ENCODE data around the gene INVS.

GRCh38 chr9:100350188-100350587, 251.1 kb downstream of the INVS start:
- no peak for TF ChIP-seq EZH2 (IDR thresholded peaks at IDR 0.05; ENCODE audit: borderline replicate concordance, low read length)
- TF ChIP-seq, protein P1, sequence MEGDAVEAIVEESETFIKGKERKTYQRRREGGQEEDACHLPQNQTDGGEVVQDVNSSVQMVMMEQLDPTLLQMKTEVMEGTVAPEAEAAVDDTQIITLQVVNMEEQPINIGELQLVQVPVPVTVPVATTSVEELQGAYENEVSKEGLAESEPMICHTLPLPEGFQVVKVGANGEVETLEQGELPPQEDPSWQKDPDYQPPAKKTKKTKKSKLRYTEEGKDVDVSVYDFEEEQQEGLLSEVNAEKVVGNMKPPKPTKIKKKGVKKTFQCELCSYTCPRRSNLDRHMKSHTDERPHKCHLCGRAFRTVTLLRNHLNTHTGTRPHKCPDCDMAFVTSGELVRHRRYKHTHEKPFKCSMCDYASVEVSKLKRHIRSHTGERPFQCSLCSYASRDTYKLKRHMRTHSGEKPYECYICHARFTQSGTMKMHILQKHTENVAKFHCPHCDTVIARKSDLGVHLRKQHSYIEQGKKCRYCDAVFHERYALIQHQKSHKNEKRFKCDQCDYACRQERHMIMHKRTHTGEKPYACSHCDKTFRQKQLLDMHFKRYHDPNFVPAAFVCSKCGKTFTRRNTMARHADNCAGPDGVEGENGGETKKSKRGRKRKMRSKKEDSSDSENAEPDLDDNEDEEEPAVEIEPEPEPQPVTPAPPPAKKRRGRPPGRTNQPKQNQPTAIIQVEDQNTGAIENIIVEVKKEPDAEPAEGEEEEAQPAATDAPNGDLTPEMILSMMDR (IDR thresholded peaks at IDR 0.05; ENCODE audit: low read length) = no peak

All from OCI-LY1 (cell line).